KOPT-K1 (cell line): Measurements from ENCODE around the gene SCRN3.
"Not testable (repeated sequence)": the region's sequence is repeated elsewhere in the genome, so short reads cannot be mapped to it uniquely, and the experiment has no call there.

Experiments
- H3K27ac ChIP-seq: fragments of 200-600 bp; sonication (generic); 2 replicates; pipeline ENCODE4 v1.5.1; 2016; ENCODE audit warnings: antibody characterized with exemption, mild to moderate bottlenecking, low read depth, low read length; ENCODE audit not compliant: poor library complexity, severe bottlenecking
- H3K36me3 ChIP-seq: fragments of 200-600 bp; sonication (generic); 2 replicates; pipeline ENCODE4 v1.5.1; 2017; ENCODE audit warnings: antibody characterized with exemption, mild to moderate bottlenecking, low read length, moderate library complexity; ENCODE audit not compliant: insufficient read depth
- H3K9me3 ChIP-seq: fragments of 200-600 bp; sonication (generic); 2 replicates; pipeline ENCODE4 v1.5.1; 2017; ENCODE audit warnings: antibody characterized with exemption, low read length, mild to moderate bottlenecking; ENCODE audit not compliant: insufficient read depth, poor library complexity, severe bottlenecking

Gene SCRN3

GRCh38 chr2:174395284-174395968, at the start of gene SCRN3:
TSS of gene SCRN3 (plus strand) at chr2:174395730. CDS start at chr2:174398284, 2,554 bp downstream.
- Histone ChIP-seq H3K36me3 (peaks cover 21% of the 10 kb centered on the region; the same call in 1 of the 2 replicates), H3K27ac (peak within 1 kb of the TSS; percentile 68), H3K9me3 (no peaks in the 10 kb centered on the region)

GRCh38 chr2:174350018-174350417, 45.5 kb upstream of the SCRN3 start:
- Histone ChIP-seq H3K27ac (no peak overlapping the region), H3K36me3 (peaks cover 23% of the 10 kb centered on the region), H3K9me3 (no peaks in the 10 kb centered on the region)

- H3K27ac ChIP-seq: no peak overlapping the region
- H3K36me3 ChIP-seq: peaks cover 23% of the 10 kb centered on the region
- H3K9me3 ChIP-seq: no peaks in the 10 kb centered on the region
These were observed 44.8 kb upstream of the SCRN3 start for GRCh38 chr2:174350593-174351181.

GRCh38 chr2:174353004-174353403, 42.5 kb upstream of the SCRN3 start:
- no peaks in the 10 kb centered on the region for H3K9me3 ChIP-seq
- no peak overlapping the region for H3K27ac ChIP-seq
- peaks cover 18% of the 10 kb centered on the region for H3K36me3 ChIP-seq

GRCh38 chr2:174356347-174356746, 39.2 kb upstream of the SCRN3 start:
- Histone ChIP-seq H3K36me3 (no peaks in the 10 kb centered on the region), H3K27ac (no peak overlapping the region), H3K9me3 (no peaks in the 10 kb centered on the region)

GRCh38 chr2:174359663-174360062, 35.9 kb upstream of the SCRN3 start:
- H3K27ac ChIP-seq: not testable (repeated sequence)
- H3K9me3 ChIP-seq: peaks cover 18% of the 10 kb centered on the region
- peaks cover 21% of the 10 kb centered on the region for H3K36me3 ChIP-seq

- Histone ChIP-seq H3K36me3 (peaks cover 49% of the 10 kb centered on the region), H3K9me3 (peaks cover 32% of the 10 kb centered on the region), H3K27ac (no peak overlapping the region)
These were observed 32.6 kb upstream of the SCRN3 start for GRCh38 chr2:174362949-174363348.

- Histone ChIP-seq H3K36me3 (peaks cover 56% of the 10 kb centered on the region), H3K9me3 (peaks cover 32% of the 10 kb centered on the region)
- H3K27ac ChIP-seq: not testable (repeated sequence)
These were observed 31.9 kb upstream of the SCRN3 start for GRCh38 chr2:174363492-174364225.

- peaks cover 65% of the 10 kb centered on the region for H3K36me3 ChIP-seq
- peaks cover 32% of the 10 kb centered on the region for H3K9me3 ChIP-seq
- no peak overlapping the region for H3K27ac ChIP-seq
These were observed 30.9 kb upstream of the SCRN3 start for GRCh38 chr2:174364628-174365027.

GRCh38 chr2:174365571-174365970, 30.0 kb upstream of the SCRN3 start:
- Histone ChIP-seq H3K9me3 (peaks cover 32% of the 10 kb centered on the region), H3K27ac (no peak overlapping the region), H3K36me3 (peaks cover 72% of the 10 kb centered on the region)

- Histone ChIP-seq H3K9me3 (peaks cover 24% of the 10 kb centered on the region), H3K27ac (no peak overlapping the region), H3K36me3 (peaks cover 71% of the 10 kb centered on the region)
These were observed 26.8 kb upstream of the SCRN3 start for GRCh38 chr2:174368691-174369090.

GRCh38 chr2:174376967-174377366, 18.6 kb upstream of the SCRN3 start:
- Histone ChIP-seq H3K27ac (no peak overlapping the region), H3K36me3 (peaks cover 93% of the 10 kb centered on the region), H3K9me3 (no peaks in the 10 kb centered on the region)

GRCh38 chr2:174383796-174384195, 11.7 kb upstream of the SCRN3 start:
- H3K27ac ChIP-seq: no peak overlapping the region
- no peaks in the 10 kb centered on the region for H3K9me3 ChIP-seq
- H3K36me3 ChIP-seq: peaks cover 80% of the 10 kb centered on the region

GRCh38 chr2:174385201-174385600, 10.3 kb upstream of the SCRN3 start:
- H3K9me3 ChIP-seq: no peaks in the 10 kb centered on the region
- H3K36me3 ChIP-seq: peaks cover 75% of the 10 kb centered on the region
- H3K27ac ChIP-seq: no peak overlapping the region

GRCh38 chr2:174388706-174389105, 6.8 kb upstream of the SCRN3 start:
- not testable (repeated sequence) for H3K9me3 ChIP-seq, H3K27ac ChIP-seq
- peaks cover 68% of the 10 kb centered on the region for H3K36me3 ChIP-seq
